Measurements from ENCODE around the gene ZNF639. TPM values are rescaled to one million over a fixed set of nuclear protein-coding genes. Genes with fewer than 3 reads are reported as not detected.
A peak's percentile ranks its signal among the peaks of the same experiment; 100 is the strongest.

The ZNF639 gene
- total and polyA plus RNA-seq, 9 of the 15 experiments (the other 6 are each of a cell fraction or from before 2014, with no cell fraction given): 17.6 to 88.1 (median 53.7) TPM

DNA sequence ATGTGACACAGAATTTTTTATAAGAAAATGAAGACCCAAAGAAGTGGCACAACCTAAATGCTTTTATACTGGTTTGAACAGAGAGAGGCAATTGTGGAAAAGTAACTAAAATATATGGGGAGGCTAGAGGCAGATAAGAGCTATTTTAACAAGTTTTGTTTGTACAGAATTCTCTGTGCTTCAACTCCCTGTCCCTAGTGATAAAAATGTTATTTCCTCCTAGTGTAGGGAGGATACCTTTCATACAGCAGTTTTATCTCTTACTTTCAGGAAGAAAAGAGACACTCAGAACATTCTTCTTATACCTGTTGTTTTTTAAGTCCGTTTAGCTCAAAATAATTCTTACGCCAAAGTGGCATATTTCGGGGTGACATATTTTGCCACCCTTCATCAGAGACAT lies 21.2 kb upstream of the ZNF639 start (continued):
- TF ChIP-seq CREB1 (IDR thresholded peaks at IDR 0.05) (0 out of 2 replicates have a peak, but pooled peaks have one; percentile 27), CREB1 (CRISPR knock-in tag; IDR thresholded peaks at IDR 0.05) (no peak), L3MBTL2 (IDR thresholded peaks at IDR 0.05) (no peak; the same call in 1 of the 2 replicates), NFYB (IDR thresholded peaks at IDR 0.05; ENCODE audit: extremely low read depth, insufficient read length) (no peak), ARID2 (IDR thresholded peaks at IDR 0.05) (no peak), NCOR1 (IDR thresholded peaks at IDR 0.05) (peak; percentile 75), TSC22D4 (tag; IDR thresholded peaks at IDR 0.05) (no peak), NR4A1 (CRISPR knock-in tag; IDR thresholded peaks at IDR 0.05) (no peak), NR4A1 (tag; IDR thresholded peaks at IDR 0.05) (no peak), GTF2F1 (IDR thresholded peaks at IDR 0.05; ENCODE audit: low read depth, low read length) (no peak), SMAD3 (CRISPR knock-in tag; conservative IDR thresholded peaks at IDR 0.05) (no peak), XRCC3 (IDR thresholded peaks at IDR 0.05) (no peak), SLC30A9 (CRISPR knock-in tag; IDR thresholded peaks at IDR 0.05) (no peak), ETV6 (IDR thresholded peaks at IDR 0.05; ENCODE audit: borderline replicate concordance in 1 of 2, low read depth in 2 of 2, low read length in 1 of 2) (no peak), ETV6 (CRISPR knock-in tag; IDR thresholded peaks at IDR 0.05; ENCODE audit: borderline replicate concordance) (no peak), ZNF184 (CRISPR knock-in tag; IDR thresholded peaks at IDR 0.05) (no peak), ZNF197 (CRISPR knock-in tag; IDR thresholded peaks at IDR 0.05; ENCODE audit: low read depth) (no peak)
- TF ChIP-seq, protein P1, sequence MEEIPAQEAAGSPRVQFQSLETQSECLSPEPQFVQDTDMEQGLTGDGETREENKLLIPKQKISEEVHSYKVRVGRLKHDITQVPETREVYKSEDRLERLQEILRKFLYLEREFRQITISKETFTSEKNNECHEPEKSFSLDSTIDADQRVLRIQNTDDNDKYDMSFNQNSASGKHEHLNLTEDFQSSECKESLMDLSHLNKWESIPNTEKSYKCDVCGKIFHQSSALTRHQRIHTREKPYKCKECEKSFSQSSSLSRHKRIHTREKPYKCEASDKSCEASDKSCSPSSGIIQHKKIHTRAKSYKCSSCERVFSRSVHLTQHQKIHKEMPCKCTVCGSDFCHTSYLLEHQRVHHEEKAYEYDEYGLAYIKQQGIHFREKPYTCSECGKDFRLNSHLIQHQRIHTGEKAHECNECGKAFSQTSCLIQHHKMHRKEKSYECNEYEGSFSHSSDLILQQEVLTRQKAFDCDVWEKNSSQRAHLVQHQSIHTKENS (CRISPR knock-in tag; IDR thresholded peaks at IDR 0.05): no peak
- TF ChIP-seq, protein P2, sequence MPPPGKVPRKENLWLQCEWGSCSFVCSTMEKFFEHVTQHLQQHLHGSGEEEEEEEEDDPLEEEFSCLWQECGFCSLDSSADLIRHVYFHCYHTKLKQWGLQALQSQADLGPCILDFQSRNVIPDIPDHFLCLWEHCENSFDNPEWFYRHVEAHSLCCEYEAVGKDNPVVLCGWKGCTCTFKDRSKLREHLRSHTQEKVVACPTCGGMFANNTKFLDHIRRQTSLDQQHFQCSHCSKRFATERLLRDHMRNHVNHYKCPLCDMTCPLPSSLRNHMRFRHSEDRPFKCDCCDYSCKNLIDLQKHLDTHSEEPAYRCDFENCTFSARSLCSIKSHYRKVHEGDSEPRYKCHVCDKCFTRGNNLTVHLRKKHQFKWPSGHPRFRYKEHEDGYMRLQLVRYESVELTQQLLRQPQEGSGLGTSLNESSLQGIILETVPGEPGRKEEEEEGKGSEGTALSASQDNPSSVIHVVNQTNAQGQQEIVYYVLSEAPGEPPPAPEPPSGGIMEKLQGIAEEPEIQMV (tag; conservative IDR thresholded peaks at IDR 0.05; ENCODE audit: low read depth): no peak
- TF ChIP-seq, protein P3, sequence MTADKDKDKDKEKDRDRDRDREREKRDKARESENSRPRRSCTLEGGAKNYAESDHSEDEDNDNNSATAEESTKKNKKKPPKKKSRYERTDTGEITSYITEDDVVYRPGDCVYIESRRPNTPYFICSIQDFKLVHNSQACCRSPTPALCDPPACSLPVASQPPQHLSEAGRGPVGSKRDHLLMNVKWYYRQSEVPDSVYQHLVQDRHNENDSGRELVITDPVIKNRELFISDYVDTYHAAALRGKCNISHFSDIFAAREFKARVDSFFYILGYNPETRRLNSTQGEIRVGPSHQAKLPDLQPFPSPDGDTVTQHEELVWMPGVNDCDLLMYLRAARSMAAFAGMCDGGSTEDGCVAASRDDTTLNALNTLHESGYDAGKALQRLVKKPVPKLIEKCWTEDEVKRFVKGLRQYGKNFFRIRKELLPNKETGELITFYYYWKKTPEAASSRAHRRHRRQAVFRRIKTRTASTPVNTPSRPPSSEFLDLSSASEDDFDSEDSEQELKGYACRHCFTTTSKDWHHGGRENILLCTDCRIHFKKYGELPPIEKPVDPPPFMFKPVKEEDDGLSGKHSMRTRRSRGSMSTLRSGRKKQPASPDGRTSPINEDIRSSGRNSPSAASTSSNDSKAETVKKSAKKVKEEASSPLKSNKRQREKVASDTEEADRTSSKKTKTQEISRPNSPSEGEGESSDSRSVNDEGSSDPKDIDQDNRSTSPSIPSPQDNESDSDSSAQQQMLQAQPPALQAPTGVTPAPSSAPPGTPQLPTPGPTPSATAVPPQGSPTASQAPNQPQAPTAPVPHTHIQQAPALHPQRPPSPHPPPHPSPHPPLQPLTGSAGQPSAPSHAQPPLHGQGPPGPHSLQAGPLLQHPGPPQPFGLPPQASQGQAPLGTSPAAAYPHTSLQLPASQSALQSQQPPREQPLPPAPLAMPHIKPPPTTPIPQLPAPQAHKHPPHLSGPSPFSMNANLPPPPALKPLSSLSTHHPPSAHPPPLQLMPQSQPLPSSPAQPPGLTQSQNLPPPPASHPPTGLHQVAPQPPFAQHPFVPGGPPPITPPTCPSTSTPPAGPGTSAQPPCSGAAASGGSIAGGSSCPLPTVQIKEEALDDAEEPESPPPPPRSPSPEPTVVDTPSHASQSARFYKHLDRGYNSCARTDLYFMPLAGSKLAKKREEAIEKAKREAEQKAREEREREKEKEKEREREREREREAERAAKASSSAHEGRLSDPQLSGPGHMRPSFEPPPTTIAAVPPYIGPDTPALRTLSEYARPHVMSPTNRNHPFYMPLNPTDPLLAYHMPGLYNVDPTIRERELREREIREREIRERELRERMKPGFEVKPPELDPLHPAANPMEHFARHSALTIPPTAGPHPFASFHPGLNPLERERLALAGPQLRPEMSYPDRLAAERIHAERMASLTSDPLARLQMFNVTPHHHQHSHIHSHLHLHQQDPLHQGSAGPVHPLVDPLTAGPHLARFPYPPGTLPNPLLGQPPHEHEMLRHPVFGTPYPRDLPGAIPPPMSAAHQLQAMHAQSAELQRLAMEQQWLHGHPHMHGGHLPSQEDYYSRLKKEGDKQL (CRISPR knock-in tag; IDR thresholded peaks at IDR 0.05; ENCODE audit: borderline replicate concordance): no peak
- TF ChIP-seq, protein P4, sequence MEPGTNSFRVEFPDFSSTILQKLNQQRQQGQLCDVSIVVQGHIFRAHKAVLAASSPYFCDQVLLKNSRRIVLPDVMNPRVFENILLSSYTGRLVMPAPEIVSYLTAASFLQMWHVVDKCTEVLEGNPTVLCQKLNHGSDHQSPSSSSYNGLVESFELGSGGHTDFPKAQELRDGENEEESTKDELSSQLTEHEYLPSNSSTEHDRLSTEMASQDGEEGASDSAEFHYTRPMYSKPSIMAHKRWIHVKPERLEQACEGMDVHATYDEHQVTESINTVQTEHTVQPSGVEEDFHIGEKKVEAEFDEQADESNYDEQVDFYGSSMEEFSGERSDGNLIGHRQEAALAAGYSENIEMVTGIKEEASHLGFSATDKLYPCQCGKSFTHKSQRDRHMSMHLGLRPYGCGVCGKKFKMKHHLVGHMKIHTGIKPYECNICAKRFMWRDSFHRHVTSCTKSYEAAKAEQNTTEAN (CRISPR knock-in tag; IDR thresholded peaks at IDR 0.05): no peak

Measured in K562 (cell line).